ENCODE results near the gene CNIH2.

The CNIH2 gene

DNA sequence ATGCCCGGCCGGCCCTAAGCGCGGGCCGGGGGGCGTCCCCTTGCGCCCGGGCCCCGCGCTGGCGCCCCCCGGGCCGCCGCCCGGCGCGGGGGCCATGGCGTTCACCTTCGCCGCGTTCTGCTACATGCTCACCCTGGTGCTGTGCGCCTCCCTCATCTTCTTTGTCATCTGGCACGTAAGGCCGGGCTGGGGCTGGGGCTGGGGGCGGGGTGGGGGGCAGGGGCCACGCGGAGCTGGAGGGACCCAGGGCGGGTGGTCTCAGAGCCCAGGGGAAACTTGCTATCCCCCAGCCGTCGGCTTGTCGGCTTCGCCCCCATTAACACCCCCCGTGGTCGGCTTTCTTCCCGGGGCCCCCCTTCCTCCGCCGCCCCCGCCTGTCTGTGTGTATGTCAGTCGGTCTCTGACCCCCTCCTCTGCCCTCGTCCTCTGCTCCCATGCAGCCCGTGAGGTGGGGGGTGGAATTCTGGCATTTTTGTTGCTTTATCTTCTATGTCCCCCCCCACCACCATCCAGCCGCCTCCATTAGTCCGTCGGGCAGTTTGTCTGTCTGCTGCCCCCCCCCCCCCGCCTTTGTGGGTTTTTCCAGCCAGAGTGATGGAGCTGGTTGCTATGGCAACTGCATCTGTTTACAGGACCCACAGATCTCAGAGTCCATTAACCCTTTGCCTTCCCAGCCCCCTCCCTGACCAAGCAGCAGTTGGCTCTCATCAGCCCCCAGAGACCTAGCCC, 552 bp downstream of the CNIH2 start:
- DNase-seq (ENCODE audit: low read depth): no peak

DNA sequence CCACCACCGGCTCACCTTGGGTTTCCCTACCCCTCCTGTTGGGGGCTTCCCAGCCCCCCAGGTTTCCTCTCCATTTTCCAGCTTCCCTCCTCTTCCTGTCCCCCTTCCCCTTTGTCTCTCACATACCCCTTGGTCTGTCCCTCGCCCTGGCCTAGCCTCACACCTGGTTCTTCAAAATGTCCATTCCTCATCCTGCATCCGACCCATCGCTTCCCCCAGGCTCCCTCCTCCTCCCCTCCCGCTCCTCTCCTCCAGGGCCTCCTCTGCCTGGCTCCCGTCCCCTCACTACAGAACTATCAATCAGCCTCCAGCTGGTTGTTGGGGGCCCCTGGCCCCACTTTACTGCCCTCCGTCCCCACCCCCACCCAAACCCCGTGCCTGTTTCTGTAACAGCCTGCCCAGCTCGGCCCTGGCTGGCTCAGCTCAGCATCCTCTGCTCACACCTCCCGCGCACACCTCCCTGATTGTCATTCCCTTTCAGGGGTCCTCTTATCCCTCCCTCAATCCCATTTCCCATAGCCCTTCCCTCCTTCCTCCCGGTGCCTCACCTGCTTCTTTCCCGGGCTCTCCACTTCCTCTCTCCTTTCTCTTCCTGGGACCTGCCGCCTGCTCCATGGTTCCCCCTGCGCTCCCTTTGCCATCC, 1.2 kb downstream of the CNIH2 start:
- no peak for DNase-seq (ENCODE audit: low read depth)

DNA sequence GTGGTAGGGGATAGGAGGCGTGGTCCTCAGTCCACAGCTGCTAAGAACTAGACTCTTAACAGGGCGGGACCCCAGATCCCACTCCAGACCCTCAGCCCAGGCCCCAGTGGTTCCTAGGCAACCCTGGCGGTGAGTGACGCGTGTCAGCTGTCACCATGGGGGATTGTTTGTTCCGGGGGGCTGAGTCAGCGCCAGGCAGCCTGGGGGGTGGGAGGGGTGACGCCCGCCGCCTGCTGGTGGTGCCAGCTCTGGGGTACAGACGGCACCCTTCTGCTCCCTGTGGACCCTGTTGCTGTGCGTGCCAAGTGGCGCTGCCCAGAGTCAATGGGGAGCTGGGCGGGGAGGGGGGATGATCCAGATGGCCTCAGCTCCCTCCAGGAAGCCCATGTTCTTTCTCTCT, 2.5 kb downstream of the CNIH2 start:
- no peak for DNase-seq (ENCODE audit: low read depth)

DNA sequence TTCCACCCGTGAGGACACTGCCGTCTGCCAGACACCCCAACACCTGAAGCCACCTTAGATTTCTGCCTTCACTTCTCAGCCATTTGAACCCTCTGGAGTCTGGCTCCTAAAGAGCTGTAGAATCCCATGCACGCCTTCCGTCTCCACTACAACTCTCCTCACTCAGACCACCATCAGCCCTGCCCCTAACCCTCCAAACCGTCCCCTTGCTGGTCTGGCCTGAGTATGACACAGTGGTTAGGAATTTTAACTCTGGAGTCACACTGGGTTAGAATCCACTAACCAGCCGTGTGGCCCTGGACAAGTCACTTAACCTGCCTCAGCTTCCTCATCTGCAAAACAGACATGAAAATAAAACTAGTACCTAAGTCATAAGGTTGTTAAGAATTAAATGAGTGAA, 3.0 kb downstream of the CNIH2 start:
- no peak for DNase-seq (ENCODE audit: low read depth)

DNA sequence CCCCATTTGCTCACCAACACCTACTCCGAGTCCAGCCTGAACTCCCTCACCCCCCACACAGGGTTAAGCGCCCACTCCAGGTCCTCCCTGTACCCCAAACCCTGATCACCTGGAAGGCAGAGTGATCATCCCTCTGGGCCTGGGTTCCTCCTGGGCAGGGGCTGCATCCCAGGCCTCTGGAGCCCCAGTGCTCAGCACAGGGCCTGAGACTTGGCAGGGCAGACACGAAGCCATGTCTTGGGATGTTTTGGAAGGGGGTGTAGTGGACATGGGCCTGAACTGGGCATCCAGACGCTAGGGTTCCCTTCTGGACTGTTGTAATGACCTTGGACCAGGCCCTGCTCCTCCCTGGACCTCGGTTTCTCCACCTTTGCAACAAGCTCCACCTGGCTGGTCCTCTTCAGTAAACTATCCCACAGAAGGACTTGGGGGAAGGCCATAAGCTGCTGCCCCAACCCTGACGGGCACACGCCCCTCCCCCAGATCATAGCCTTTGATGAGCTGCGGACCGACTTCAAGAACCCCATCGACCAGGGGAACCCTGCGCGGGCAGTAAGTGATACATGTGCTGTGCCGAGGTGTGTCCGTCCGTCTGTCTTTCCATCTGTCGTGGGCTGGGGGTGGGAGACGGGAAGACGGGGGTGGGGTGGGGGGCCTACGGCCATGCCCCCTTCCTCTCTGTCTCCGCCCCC, 3.9 kb downstream of the CNIH2 start:
- DNase-seq (ENCODE audit: low read depth): no peak

DNA sequence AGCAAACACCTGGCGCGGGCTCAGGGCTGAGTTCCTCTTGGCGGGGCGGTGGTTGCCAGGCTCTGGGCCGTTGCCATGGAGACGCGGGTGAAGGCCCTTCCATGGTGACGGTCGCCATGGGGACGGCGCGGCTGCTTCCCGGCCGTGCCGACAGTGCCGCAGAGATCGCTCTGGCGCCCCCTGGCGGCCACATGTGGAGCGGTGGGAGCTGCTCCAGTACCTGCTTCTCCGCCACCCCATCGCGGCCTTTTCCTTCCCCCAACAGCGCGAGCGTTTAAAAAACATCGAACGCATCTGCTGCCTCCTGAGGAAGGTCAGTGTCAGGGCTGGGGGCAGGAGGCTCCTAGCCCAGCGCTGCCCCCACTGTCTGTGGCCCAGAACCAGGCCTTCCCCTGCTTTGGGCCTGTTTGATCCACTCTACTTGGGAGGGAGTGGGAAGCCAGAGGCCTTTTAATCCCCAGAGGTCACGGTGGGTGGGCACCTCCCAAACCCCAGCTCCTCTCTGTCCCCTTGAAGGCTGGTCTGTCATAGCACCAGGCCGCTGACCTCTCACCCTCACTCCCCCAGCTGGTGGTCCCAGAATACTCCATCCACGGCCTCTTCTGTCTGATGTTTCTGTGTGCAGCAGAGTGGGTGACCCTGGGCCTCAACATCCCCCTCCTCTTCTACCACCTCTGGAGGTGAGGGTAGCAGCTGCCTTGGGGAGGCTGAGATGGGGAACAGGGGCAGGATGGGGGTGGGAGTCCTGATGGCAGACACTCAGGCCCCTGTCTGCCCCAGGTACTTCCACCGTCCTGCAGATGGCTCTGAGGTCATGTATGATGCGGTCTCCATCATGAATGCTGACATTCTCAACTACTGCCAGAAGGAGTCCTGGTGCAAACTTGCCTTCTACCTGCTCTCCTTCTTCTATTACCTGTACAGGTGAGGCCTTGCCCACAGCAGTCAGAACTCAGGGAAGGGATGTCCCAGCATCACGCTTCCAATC, 4.8 kb downstream of the CNIH2 start:
- peak; percentile 97 for DNase-seq (ENCODE audit: low read depth)

DNA sequence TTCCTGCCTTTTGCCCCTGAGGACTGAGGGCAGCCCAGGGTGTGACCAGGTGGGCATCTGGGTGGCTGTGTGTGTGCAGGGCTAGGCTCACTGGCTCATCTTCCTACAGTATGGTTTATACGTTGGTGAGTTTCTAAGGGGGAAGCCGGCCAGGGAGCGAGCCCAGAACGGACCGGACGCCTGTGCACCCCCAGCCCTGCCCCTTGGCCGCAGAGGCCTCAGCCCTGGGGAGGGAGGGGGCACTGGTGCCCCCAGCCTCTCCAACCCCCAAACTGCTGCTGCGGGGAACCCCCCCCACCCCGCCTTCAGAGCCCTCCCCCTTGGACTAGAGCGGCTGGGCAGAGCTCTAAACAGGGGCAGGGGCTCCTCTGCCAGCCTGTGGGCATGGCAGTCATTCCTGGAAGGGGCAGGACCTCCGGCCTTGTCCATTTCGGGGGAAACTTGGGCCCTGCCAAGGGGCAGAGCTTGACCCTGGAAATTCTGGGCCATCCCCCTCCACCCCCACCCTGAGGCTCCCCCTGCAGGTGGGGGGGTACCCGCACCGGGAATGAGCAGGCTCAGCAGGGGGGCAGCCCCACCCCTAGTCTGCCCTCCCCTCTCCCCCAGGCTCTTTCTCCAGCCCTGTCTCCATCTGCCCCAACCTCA, 5.6 kb downstream of the CNIH2 start:
- no peak for DNase-seq (ENCODE audit: low read depth)

DNA sequence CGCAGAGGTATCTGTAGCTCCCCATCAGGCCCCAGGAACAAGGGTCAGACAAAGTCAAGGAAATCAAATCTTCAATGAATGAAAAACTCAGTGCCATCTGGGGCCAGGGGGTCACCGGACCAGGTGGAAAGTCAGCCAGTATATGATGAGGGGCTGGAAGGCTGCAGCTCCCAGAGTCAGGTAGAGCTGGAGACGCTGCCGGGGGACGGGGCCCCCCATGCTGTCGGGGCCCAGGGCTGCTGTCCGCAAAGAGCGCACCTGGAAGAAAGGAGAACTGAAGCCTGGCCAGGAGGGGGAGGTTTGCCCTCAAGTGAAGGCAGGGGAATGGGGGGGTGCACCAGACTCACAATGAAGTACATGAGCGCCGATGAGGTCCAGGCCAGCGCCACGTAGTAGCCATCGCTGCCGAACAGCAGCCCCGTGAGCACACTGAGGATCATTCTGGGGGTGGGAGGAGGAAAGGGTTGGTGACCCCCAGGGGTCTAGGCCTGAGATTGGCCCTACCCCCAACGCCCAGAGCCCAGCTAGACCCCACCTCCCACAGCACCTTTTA, 6.6 kb downstream of the CNIH2 start:
- no peak for DNase-seq (ENCODE audit: low read depth)

DNA sequence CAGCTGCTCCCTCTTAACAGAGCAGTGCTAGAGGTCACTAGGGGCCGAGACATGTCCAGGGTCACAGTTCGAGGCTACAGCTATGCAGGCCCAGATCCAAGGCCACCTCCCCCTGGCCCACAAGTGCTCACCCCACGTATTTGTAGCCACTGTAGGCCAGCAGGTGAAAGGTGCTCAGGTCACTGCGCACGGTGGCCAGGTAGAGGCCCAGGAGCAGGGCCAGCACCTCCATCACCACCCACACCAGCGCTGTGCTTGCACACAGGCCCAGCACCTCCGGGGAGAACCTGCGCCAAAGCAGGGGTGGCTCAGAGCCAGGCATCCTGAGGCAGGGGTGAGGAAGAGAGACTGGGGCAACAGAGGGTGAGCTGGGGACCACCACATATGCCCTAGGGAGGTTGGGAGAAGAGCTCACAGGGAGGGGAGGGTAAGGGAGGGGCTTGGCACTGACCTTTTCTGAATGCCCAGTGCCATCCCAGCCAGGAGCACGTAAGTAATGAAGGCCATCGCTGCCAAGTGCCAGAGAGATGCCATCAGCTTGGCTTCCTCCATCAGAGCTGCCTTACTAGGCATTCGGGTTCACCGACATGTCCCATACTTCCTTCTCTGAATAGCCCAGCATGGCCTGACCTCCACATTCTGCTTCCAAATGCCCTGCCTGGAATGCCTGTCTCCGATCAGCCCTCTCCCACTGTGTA, 7.4 kb downstream of the CNIH2 start:
- DNase-seq (ENCODE audit: low read depth): no peak

DNA sequence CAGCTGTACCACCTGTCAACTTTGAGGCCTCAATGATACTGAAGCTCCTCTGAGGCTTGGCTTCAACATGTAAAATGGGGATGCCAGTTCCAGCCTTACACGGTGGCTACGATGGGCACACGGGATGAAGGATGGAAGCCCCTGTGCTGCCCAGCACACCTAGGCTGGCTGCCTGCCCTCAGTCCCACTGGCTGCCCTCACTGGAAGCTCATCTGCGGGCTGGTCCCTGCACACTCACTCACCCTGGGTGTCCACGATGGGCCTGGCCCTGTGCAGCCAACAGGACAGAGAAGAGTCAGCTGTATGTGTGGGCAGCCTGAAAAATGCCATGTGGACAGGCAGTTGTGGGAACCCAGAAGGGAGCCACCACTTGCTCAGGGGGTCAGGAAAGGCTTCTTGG, 8.7 kb downstream of the CNIH2 start:
- no peak for DNase-seq (ENCODE audit: low read depth)

DNA sequence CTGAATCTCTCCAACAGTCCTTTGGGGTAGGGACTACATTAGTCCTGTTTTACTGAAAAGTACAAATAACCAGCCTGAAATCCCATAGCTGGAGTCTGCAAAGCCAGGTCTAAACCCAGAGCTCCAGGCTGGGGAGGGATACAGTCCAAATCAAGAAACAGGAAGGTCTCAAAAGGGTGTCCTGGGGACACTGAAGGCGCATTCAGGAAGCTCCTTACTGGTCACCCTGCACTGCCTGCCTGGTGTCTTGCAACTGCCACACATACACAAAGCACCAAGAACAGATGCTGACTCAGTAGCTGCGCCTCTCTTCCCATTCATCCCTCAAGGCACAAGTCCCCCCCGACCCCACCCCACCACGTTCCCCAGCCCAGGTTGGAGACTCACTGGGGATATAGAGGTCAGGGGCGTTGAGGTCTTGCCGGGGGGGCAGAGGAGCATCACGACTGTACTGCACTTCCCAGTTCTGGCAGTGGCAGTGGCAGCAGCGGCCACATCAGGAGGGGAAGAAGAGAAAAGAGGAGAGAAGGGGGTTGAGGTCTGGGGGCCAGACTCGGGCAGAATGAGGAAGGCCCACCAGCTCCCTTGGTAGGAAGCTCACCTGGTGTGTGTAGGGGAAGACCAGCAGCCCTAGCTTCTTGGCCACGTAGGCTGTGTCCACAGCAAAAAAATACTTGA, 9.4 kb downstream of the CNIH2 start:
- no peak for DNase-seq (ENCODE audit: low read depth)

DNA sequence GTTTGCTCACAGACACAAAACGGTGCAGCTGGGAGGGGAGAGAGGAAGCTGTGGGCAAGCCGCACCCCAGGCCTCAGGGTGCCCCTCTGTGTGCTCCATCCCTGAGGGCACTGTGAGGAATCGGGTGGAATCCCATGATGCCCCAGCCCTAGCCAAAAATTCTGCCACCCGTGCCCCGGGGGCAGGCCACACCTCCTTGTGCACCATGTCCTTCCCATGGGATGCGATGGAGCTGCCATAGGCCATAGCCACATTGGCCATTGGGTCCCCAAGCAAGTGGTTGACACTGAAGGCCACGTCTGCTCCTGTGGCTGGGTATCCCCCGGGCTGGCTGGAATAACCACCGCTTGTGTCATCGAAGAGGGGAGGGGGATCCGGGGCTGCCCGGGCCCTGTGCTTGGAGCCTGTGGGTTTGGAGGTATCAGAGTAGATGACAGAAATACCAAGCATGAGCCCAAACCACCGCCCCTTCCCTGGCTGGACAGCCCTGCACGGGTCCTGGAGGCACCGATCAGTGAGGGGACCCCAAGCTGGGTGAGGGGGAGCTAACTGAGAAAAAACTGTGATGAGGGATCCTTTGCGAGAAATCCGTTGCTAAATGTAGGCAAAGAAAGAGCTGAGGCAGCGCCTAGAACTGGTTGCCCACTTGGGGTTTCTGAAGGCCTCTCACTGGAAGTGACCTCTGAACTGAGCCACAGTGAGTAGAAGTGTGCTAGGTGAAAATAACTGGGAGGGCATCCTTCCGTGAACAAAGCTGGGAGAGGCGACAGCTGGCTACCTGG, 10.1 kb downstream of the CNIH2 start:
- no peak for DNase-seq (ENCODE audit: low read depth)

DNA sequence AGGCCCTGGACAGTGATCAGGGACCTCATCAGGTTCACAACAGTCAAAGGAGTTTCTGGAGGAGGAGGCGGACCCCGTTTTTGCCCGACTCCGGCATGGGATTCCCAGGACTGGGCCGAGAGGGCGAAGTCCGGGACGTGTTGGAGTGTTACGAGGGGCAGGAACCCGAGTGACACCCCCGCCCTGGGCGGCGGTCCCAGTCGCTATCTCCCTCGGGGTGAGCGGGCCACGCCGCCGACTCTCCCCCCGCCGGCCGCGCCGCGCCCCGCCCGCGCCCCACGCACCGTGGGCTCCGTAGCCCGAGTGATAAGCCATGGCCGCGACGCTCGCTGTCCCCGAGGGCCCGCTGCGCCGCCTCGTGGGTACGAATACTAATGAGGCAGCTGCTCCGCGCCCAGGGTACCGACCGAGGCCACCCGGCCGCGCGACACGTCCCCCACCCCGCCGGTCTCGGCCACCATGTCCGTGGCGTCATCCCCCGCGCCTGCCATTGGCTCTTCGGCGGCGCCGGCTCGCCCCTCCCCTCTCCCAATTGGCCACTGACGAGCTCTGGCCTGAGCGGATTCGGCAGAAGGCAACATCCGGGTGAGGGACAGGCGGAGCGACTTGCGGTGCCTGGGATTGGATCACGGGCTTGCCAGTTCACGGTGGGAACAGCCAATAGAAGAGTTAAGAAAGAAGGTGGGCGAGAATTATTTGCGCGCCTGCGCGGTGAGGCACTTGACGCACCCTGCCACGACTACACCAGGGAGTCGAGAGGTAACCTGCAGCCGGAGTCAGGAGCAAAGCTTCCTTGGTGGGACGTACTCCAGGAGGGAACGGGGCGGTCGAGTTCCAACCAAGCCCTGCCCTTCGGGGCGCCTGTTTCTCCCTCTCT, 10.9 kb downstream of the CNIH2 start, which contains the start of gene YIF1A:
Gene YIF1A (minus strand): TSS at position 473 of the 877 bp plus-strand sequence. CDS start 158 bp downstream, at position 315.
- peak; percentile 99 for DNase-seq (ENCODE audit: low read depth)

DNA sequence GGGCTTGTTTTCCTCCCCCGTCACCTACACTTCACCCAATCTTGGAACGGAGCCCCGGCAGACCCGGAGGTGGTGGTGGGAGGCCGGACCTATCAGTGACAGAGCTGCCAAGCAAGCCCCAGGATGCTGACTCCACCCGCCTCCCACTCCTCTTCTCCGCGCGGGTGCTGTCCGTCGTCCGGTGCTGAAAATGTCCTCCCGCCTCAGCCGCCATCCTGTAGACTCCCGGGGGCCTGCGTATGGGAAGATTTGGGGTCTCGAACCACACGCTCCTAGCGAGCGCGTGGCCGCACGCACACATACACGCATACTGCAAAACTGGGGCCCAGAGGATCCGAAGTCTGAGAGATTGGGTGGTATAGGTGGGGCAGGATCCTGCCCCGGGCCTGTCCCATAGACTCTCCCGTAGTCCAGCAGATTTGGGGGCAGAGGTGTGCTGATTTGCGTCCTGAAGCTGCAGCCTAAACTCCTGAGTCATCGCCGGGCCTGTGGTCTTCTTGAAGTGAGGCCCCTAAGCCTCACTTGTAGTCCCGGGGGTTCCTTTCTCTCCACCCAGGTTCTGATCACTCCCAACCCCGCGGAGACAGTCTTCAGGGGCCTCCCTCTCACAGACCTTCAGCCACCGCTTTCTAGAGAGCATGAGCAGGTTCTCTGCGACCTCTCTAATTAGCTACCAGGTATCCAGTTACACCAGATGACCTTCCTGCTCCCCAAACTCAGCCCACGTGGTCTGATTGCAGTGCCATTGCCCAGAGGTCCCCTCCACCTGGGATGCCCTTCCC, 11.8 kb downstream of the CNIH2 start:
- no peak for DNase-seq (ENCODE audit: low read depth)

DNA sequence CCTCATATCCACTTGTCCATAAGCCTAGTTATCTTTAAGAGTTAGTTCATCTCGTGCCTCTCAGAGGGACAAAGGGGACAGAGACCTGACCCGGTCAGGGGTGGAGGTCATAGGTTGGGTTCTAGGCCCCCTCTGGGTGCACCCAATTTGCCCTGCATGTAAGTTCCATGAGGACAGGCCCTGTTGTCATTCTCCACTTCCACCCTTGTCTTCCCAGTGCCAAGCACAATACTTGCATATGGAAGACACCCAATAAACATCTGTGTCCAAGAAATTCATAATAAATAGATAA, 12.3 kb downstream of the CNIH2 start:
- no peak for DNase-seq (ENCODE audit: low read depth)

DNA sequence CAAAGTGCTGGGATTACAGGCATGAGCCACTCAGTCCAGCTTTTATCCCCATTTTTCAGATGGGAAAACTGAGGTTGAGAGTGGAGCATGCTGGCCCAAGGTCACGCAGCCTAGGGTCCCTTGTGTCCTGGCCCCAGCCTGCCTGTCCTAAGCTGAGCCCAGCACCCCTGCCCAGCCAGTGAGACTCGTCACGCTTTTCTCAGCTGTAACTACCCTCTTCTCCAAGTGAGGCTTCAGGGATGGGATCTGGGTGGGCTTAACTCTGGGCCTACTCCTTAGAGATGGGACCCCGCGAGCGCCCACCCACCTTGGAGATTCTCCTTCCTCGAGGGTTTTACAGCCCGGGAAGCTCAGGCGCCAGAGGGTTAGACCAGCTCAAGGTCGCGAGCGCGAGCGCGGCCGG, 13.3 kb downstream of the CNIH2 start:
- no peak for DNase-seq (ENCODE audit: low read depth)

DNA sequence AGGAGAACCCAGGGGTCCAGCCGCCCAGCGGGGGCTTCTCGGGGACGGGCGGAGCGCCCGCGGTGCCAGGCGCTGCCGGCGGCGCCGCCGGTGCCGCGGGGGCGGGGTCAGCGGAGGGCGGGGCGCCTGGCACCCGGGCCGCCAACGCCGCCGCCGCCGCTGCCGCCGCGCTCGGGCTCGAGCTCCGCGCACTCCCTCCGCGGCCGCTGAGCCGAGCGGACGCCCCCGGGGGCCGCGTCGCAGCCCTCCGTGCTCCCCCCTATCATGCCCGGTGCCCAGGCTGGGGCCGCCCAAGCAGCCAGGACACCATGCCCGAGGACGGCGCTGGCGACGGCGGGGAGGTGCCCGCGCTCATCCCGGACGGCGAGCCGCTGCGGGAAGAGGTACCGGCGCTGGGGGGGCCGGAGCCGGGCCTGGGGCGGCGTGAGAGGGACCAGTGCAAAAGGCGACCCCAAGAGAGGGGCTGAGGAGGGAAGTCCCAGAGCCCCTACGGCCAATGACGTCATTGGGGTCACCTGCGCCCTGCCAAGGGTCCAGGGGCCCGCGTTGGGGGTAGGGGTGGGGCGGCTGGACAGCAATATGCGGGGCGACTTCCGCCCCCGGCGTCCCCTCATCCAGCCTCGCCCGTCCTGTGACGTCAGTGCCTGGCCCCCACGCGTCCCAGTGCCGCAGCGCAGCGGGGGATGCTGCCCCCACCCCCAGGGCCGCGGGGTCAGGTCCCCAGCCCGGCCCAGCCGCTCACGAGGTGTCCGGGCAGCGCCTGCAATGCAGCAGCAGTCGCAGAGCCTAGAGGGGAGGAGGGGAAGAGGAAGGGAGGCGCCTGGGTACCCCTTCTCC, 13.9 kb downstream of the CNIH2 start, which contains the start of gene TMEM151A:
Gene TMEM151A (plus strand): TSS at position 189 of the 837 bp plus-strand sequence. CDS start 120 bp downstream, at position 309.
- no peak for DNase-seq (ENCODE audit: low read depth)

Measured in CMK (cell line).